ENCODE data around the gene NFASC. TPM values are rescaled to one million over a fixed set of nuclear protein-coding genes. Genes with fewer than 3 reads are reported as not detected.

Gene NFASC
- total and polyA plus RNA-seq, 2 donors, result 9.5 to 21.8 TPM

- WGBS, result 27% methylated on average over 1 of the region's 1 CpG
- no peak for DNase-seq (ENCODE audit: extremely low spot score)
- H3K36me3 ChIP-seq (ENCODE audit: insufficient read depth), result no peaks in the 10 kb centered on the region
- no peaks in the 10 kb centered on the region for H3K4me1 ChIP-seq (ENCODE audit: insufficient read depth)
- H3K27ac ChIP-seq (ENCODE audit: low read depth), result no peak overlapping the region
- no peak overlapping the region for H3K4me3 ChIP-seq (ENCODE audit: low read depth, low read length)
Measured at GRCh38 chr1:204841316-204841715, 29.3 kb upstream of the NFASC start.

GRCh38 chr1:204841798-204842197 lies 28.9 kb upstream of the NFASC start:
- 86% methylated on average over 2 of the region's 2 CpGs for WGBS
- H3K36me3 ChIP-seq (ENCODE audit: insufficient read depth), result no peaks in the 10 kb centered on the region
- H3K4me3 ChIP-seq (ENCODE audit: low read depth, low read length), result no peak overlapping the region
- no peak for DNase-seq (ENCODE audit: extremely low spot score)
- no peaks in the 10 kb centered on the region for H3K4me1 ChIP-seq (ENCODE audit: insufficient read depth)
- no peak overlapping the region for H3K27ac ChIP-seq (ENCODE audit: low read depth)

- H3K4me1 ChIP-seq (ENCODE audit: insufficient read depth), result no peaks in the 10 kb centered on the region
- no peak overlapping the region for H3K4me3 ChIP-seq (ENCODE audit: low read depth, low read length)
- WGBS, result 84% methylated on average over 3 of the region's 3 CpGs
- no peak overlapping the region for H3K27ac ChIP-seq (ENCODE audit: low read depth)
- no peaks in the 10 kb centered on the region for H3K36me3 ChIP-seq (ENCODE audit: insufficient read depth)
- no peak for DNase-seq (ENCODE audit: extremely low spot score)
Measured at GRCh38 chr1:204842369-204842768, 28.3 kb upstream of the NFASC start.

- no peak for DNase-seq (ENCODE audit: extremely low spot score)
- H3K27ac ChIP-seq (ENCODE audit: low read depth), result no peak overlapping the region
- no peak overlapping the region for H3K4me3 ChIP-seq (ENCODE audit: low read depth, low read length)
- no peaks in the 10 kb centered on the region for H3K4me1 ChIP-seq (ENCODE audit: insufficient read depth)
- H3K36me3 ChIP-seq (ENCODE audit: insufficient read depth), result no peaks in the 10 kb centered on the region
Measured at GRCh38 chr1:204842892-204843291, 27.8 kb upstream of the NFASC start.

- WGBS, result 85% methylated on average over 3 of the region's 3 CpGs
- H3K27ac ChIP-seq (ENCODE audit: low read depth), result no peak overlapping the region
- H3K36me3 ChIP-seq (ENCODE audit: insufficient read depth), result no peaks in the 10 kb centered on the region
- no peak for DNase-seq (ENCODE audit: extremely low spot score)
- H3K4me3 ChIP-seq (ENCODE audit: low read depth, low read length), result no peak overlapping the region
- no peaks in the 10 kb centered on the region for H3K4me1 ChIP-seq (ENCODE audit: insufficient read depth)
Measured at GRCh38 chr1:204846546-204846945, 24.1 kb upstream of the NFASC start.

- no peak overlapping the region for H3K27ac ChIP-seq (ENCODE audit: low read depth)
Measured at GRCh38 chr1:204848579-204848978, 22.1 kb upstream of the NFASC start.

GRCh38 chr1:204852854-204853253 lies 17.8 kb upstream of the NFASC start:
- no peaks in the 10 kb centered on the region for H3K36me3 ChIP-seq (ENCODE audit: insufficient read depth)

More at GRCh38 chr1:204848579-204848978, 22.1 kb upstream of the NFASC start:
- WGBS, result 78% methylated on average over 5 of the region's 5 CpGs
- no peaks in the 10 kb centered on the region for H3K36me3 ChIP-seq (ENCODE audit: insufficient read depth)
- H3K4me3 ChIP-seq (ENCODE audit: low read depth, low read length), result no peak overlapping the region
- no peak for DNase-seq (ENCODE audit: extremely low spot score)
- H3K4me1 ChIP-seq (ENCODE audit: insufficient read depth), result no peaks in the 10 kb centered on the region

DNA sequence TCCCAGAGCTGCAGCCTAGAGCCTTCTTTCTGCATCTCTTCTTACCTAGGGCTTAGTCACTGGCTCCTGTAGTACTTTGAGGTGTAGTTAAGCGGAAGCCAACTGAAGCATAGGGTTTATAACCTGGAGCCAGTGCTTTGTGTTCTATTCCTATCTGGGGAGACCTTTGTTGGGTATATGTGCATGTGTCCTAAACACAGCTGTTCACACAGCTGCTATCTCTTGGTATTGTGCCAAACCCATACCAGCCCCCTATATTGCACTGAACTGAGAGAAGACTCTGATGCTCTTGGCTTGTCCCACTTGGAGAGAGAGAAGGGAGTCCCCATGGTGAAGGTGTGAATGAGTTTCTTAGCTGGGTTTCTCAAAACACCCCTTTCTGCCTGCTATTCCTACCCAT lies 17.2 kb upstream of the NFASC start:
- DNase-seq (ENCODE audit: extremely low spot score), result no peak
- WGBS, result 95% methylated on average over 1 of the region's 1 CpG

More at GRCh38 chr1:204852854-204853253, 17.8 kb upstream of the NFASC start:
- H3K4me1 ChIP-seq (ENCODE audit: insufficient read depth), result no peaks in the 10 kb centered on the region
- H3K4me3 ChIP-seq (ENCODE audit: low read depth, low read length), result no peak overlapping the region
- no peak for DNase-seq (ENCODE audit: extremely low spot score)
- H3K27ac ChIP-seq (ENCODE audit: low read depth), result no peak overlapping the region
- 90% methylated on average over 2 of the region's 2 CpGs for WGBS

GRCh38 chr1:204854286-204854685 lies 16.4 kb upstream of the NFASC start:
- WGBS, result 56% methylated on average over 2 of the region's 2 CpGs
- no peak for DNase-seq (ENCODE audit: extremely low spot score)

More for the DNA sequence above, 17.2 kb upstream of the NFASC start:
- H3K27ac ChIP-seq (ENCODE audit: low read depth), result no peak overlapping the region
- H3K4me3 ChIP-seq (ENCODE audit: low read depth, low read length), result no peak overlapping the region
- H3K36me3 ChIP-seq (ENCODE audit: insufficient read depth), result no peaks in the 10 kb centered on the region
- H3K4me1 ChIP-seq (ENCODE audit: insufficient read depth), result no peaks in the 10 kb centered on the region

GRCh38 chr1:204858363-204858821 lies 12.3 kb upstream of the NFASC start:
- no peak overlapping the region for H3K4me3 ChIP-seq (ENCODE audit: low read depth, low read length)
- H3K27ac ChIP-seq (ENCODE audit: low read depth), result no peak overlapping the region
- no peaks in the 10 kb centered on the region for H3K4me1 ChIP-seq (ENCODE audit: insufficient read depth)
- no peak for DNase-seq (ENCODE audit: extremely low spot score)
- H3K36me3 ChIP-seq (ENCODE audit: insufficient read depth), result no peaks in the 10 kb centered on the region
- WGBS, result 76% methylated on average over 9 of the region's 9 CpGs

More at GRCh38 chr1:204854286-204854685, 16.4 kb upstream of the NFASC start:
- Histone ChIP-seq H3K36me3 (ENCODE audit: insufficient read depth) (no peaks in the 10 kb centered on the region), H3K4me3 (ENCODE audit: low read depth, low read length) (no peak overlapping the region), H3K27ac (ENCODE audit: low read depth) (no peak overlapping the region), H3K4me1 (ENCODE audit: insufficient read depth) (no peaks in the 10 kb centered on the region)

DNA sequence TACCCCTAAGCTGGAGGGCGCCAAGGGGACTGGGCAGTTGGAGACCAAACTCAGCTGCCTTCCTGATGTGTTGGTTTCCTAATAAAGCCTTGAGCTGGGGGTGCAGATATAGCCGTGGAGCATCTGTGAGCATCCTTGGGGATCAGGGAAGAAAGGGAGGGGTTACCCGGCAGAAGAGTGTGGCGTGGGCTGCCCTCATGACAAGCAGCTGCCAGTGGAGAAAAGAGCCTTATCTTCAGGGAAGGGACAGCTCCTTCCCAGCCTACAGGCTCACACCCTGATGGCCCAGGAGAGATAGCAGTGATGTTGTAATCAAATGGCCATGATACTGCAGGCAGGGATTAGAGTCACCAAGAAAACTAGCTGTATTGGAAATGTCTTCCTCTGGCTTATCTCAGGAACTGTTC lies 10.8 kb upstream of the NFASC start:
- Histone ChIP-seq H3K36me3 (ENCODE audit: insufficient read depth) (no peaks in the 10 kb centered on the region), H3K27ac (ENCODE audit: low read depth) (no peak overlapping the region), H3K4me3 (ENCODE audit: low read depth, low read length) (no peak overlapping the region), H3K4me1 (ENCODE audit: insufficient read depth) (no peaks in the 10 kb centered on the region)
- 68% methylated on average over 4 of the region's 4 CpGs for WGBS
- DNase-seq (ENCODE audit: extremely low spot score), result no peak

DNA sequence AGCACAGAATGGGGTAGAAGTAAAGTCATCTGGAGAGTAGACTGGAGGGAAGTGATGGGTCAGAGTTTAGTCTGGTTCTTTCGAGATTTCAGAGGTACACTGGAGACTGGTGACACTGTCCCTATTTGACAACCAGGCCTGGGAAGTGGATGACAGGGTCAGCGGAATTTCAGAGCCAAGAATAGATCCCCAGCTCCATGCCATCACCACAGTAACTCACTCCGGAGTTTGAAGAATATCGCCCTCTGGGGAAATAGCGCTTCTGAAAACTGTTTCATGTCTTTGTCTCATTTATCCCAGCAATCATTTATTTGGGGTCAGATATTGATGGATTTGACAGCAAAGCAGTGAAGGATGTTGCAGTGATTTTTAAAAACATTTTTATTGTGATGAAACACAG lies 7.6 kb upstream of the NFASC start:
- WGBS, result 73% methylated on average over 5 of the region's 5 CpGs
- no peak overlapping the region for H3K4me3 ChIP-seq (ENCODE audit: low read depth, low read length)
- DNase-seq (ENCODE audit: extremely low spot score), result no peak
- H3K4me1 ChIP-seq (ENCODE audit: insufficient read depth), result no peaks in the 10 kb centered on the region
- H3K27ac ChIP-seq (ENCODE audit: low read depth), result no peak overlapping the region
- no peaks in the 10 kb centered on the region for H3K36me3 ChIP-seq (ENCODE audit: insufficient read depth)

GRCh38 chr1:204863730-204864129 lies 6.9 kb upstream of the NFASC start:
- no peaks in the 10 kb centered on the region for H3K36me3 ChIP-seq (ENCODE audit: insufficient read depth)
- no peak for DNase-seq (ENCODE audit: extremely low spot score)
- no peak overlapping the region for H3K4me3 ChIP-seq (ENCODE audit: low read depth, low read length)
- 93% methylated on average over 4 of the region's 4 CpGs for WGBS
- H3K4me1 ChIP-seq (ENCODE audit: insufficient read depth), result no peaks in the 10 kb centered on the region
- no peak overlapping the region for H3K27ac ChIP-seq (ENCODE audit: low read depth)

DNA sequence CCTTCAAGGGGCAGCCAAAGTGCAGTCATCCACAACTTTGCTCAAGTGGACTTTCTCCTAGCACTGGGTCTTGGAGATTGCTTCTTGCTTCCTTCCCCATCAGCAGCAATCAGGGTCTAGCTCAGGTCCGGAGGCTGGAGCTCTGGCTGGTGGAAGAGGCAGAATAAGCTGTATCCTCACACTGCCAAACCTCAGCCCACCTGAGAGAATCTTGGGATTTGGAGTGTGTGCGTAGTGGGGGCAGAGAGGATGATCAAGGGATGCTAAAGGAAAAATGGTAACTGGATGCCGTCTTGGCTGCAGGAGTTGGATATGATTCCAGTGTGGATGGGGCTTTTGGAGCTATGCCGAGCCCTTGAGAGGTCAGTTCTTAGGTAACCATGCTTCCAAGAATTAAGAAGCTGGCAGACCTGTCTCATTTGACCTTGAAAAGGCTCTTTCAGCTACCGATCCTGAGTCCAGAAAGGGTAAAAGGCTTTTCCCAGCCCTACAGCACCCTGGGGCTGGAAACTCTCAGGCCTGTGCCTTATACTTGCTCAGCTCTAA lies 4.5 kb upstream of the NFASC start:
- no peak overlapping the region for H3K27ac ChIP-seq (ENCODE audit: low read depth)
- no peak overlapping the region for H3K4me3 ChIP-seq (ENCODE audit: low read depth, low read length)
- DNase-seq (ENCODE audit: extremely low spot score), result no peak
- H3K36me3 ChIP-seq (ENCODE audit: insufficient read depth), result no peaks in the 10 kb centered on the region
- 83% methylated on average over 5 of the region's 5 CpGs for WGBS
- H3K4me1 ChIP-seq (ENCODE audit: insufficient read depth), result no peaks in the 10 kb centered on the region

GRCh38 chr1:204867203-204867602 lies 3.5 kb upstream of the NFASC start:
- no peak for DNase-seq (ENCODE audit: extremely low spot score)
- Histone ChIP-seq H3K4me1 (ENCODE audit: insufficient read depth) (no peaks in the 10 kb centered on the region), H3K4me3 (ENCODE audit: low read depth, low read length) (no peak overlapping the region), H3K27ac (ENCODE audit: low read depth) (no peak overlapping the region), H3K36me3 (ENCODE audit: insufficient read depth) (no peaks in the 10 kb centered on the region)
- 85% methylated on average over 2 of the region's 2 CpGs for WGBS
